B cell (primary cell): ENCODE data around the gene TRABD2B. TPM values are rescaled to one million over a fixed set of nuclear protein-coding genes. Genes with fewer than 3 reads are reported as not detected.

ENCODE experiments used
- ATAC-seq: fragments of 200-7000 bp; cut with Tn5 transposase; one replicate; pipeline ENCODE4 v1.10.0; 2021; ENCODE audit warnings: low read depth, mild to moderate bottlenecking, moderate number of reproducible peaks, moderate library complexity
- CTCF ChIA-PET: fragments of 350-600 bp; sonication (Branson Sonifier 250); formaldehyde crosslinking; loops from one replicate; lab custom pipeline; 2021; ENCODE audit warnings: antibody characterized with exemption, inconsistent platforms; lab: Charles Lee
- POLR2A ChIA-PET: fragments of 350-600 bp; sonication (Branson Sonifier 250); formaldehyde crosslinking; loops from one replicate; lab custom pipeline; 2021; ENCODE audit warnings: antibody characterized with exemption; lab: Charles Lee
- DNase-seq: peaks from one replicate; pipeline ENCODE4 v3.0.0; 2013
- H2AFZ ChIP-seq: 2 replicates; pipeline ENCODE4 v1.6.1; 2012; ENCODE audit warnings: mild to moderate bottlenecking, low read depth, low read length; ENCODE audit not compliant: insufficient read depth, poor library complexity, severe bottlenecking
- H3K27ac ChIP-seq, 2 donors: 1 replicate in 1 of 2; 2 replicates in 1 of 2; pipeline ENCODE4 v1.5.1; 2012 to 2013; ENCODE audit warnings: low read length in 2 of 2, mild to moderate bottlenecking in 2 of 2, moderate library complexity in 1 of 2
- H3K27me3 ChIP-seq, 4 experiments: fragments of 200-600 bp in 1 of 4; sonication (generic) in 1 of 4; replicated peaks in 1 of 4; 1 replicate in 2 of 4; 2 replicates in 2 of 4; pipeline versions ENCODE4 v1.6.1 to v1.7.0; 2013 to 2016; ENCODE audit warnings: low read length in 3 of 4, mild to moderate bottlenecking in 2 of 4, mixed read lengths in 1 of 4, moderate library complexity in 1 of 4; ENCODE audit not compliant: insufficient read depth in 4 of 4, control insufficient read depth in 3 of 4; ENCODE audit errors: control extremely low read depth in 1 of 4
- H3K36me3 ChIP-seq, 2 experiments: replicated peaks in 1 of 2; 1 replicate in 1 of 2; 2 replicates in 1 of 2; pipeline versions ENCODE4 v1.6.1 to v1.7.1; 2013; ENCODE audit warnings: low read length in 1 of 2; ENCODE audit not compliant: insufficient read depth in 2 of 2, control insufficient read depth in 1 of 2; ENCODE audit errors: control extremely low read depth in 1 of 2, extremely low read depth in 1 of 2
- H3K4me1 ChIP-seq, 2 donors: fragments of 200-600 bp in 1 of 2; sonication (generic) in 1 of 2; 1 replicate in 1 of 2; 2 replicates in 1 of 2; pipeline versions ENCODE4 v1.5.1 to v1.6.1; 2013 to 2017; ENCODE audit warnings: low read length in 2 of 2; ENCODE audit not compliant: control insufficient read depth in 2 of 2, insufficient read depth in 2 of 2
- H3K4me2 ChIP-seq: replicated peaks from 2 replicates; pipeline ENCODE3; 2012; ENCODE audit warnings: mild to moderate bottlenecking, low read depth, low read length; ENCODE audit not compliant: poor library complexity, severe bottlenecking
- H3K4me3 ChIP-seq, 5 experiments: fragments of 200-600 bp in 1 of 5; sonication (generic) in 1 of 5; 1 replicate in 3 of 5; 2 replicates in 2 of 5; pipeline versions ENCODE4 v1.5.1 to v1.7.0; 2011 to 2016; ENCODE audit warnings: low read length in 4 of 5, mild to moderate bottlenecking in 4 of 5, low read depth in 2 of 5, control low read depth in 1 of 5, moderate library complexity in 1 of 5; ENCODE audit not compliant: insufficient read depth in 1 of 5; ENCODE audit errors: control extremely low read depth in 1 of 5, extremely low read depth in 1 of 5
- H3K79me2 ChIP-seq: fragments of 200-600 bp; sonication (generic); one replicate; pipeline ENCODE4 v1.6.0; 2016; ENCODE audit warnings: low read length; ENCODE audit not compliant: control insufficient read depth, insufficient read depth
- H3K9ac ChIP-seq: fragments of 200-600 bp; sonication (generic); 2 replicates; pipeline ENCODE4 v1.6.1; 2017; ENCODE audit warnings: mild to moderate bottlenecking, low read length, moderate library complexity
- H3K9me3 ChIP-seq, 3 donors: one replicate each; pipeline versions ENCODE4 v1.6.1 to v1.7.1; 2013; ENCODE audit warnings: low read length in 2 of 3; ENCODE audit not compliant: control insufficient read depth in 2 of 3, insufficient read depth in 1 of 3; ENCODE audit errors: control extremely low read depth in 1 of 3
- H4K20me1 ChIP-seq: 2 replicates; pipeline ENCODE4 v1.6.0; 2012; ENCODE audit warnings: mild to moderate bottlenecking, low read length; ENCODE audit not compliant: insufficient read depth, control insufficient read depth, poor library complexity, severe bottlenecking
- H3K27ac Mint-ChIP-seq: one replicate; pipeline ENCODE4 v1.8.0; 2021; ENCODE audit warnings: mixed read lengths
- H3K27me3 Mint-ChIP-seq: one replicate; pipeline ENCODE4 v1.8.0; 2021; ENCODE audit warnings: mixed read lengths
- H3K4me1 Mint-ChIP-seq: one replicate; pipeline ENCODE4 v1.8.0; 2021; ENCODE audit warnings: mixed read lengths
- H3K4me3 Mint-ChIP-seq: one replicate; pipeline ENCODE4 v1.8.0; 2021; ENCODE audit warnings: mixed read lengths
- H3K9me3 Mint-ChIP-seq: one replicate; pipeline ENCODE4 v1.8.0; 2022; ENCODE audit warnings: mixed read lengths; ENCODE audit not compliant: insufficient read depth
- EZH2 ChIP-seq: IDR thresholded peaks from 2 replicates; pipeline ENCODE4 v1.6.1; 2012; ENCODE audit warnings: borderline replicate concordance, low read depth, mild to moderate bottlenecking, moderate library complexity, low read length; ENCODE audit not compliant: insufficient read depth, poor library complexity, severe bottlenecking
- WGBS: methylation state at CpG from one replicate; pipeline ENCODE4 v1.1.5; 2013; ENCODE audit warnings: missing lambda C conversion rate; ENCODE audit not compliant: insufficient coverage; 5-methylcytosine and 5-hydroxymethylcytosine counted together
- intact Hi-C: fragments of 100-400 bp; cut with micrococcal nuclease; formaldehyde crosslinking; loops from one replicate; pipeline ENCODE4 v1.10.0; 2022
- polyA plus RNA-seq: library from polyadenylated mRNA; depleted of rRNA; stranded (reverse); fragments of >200 nt; gene quantifications from 2 replicates; pipeline ENCODE4 v1.2.3, GENCODE V29; 2012
- total RNA-seq, 2 donors: library from RNA; stranded (reverse); fragments of 120-200 nt in 1 of 2; gene quantifications; 1 replicate in 1 of 2; 2 replicates in 1 of 2; pipeline versions ENCODE4 v1.2.3 to v1.2.4, GENCODE V29; 2013 to 2022
- TF ChIP-seq, protein P1 (sequence below): fragments of 200-600 bp; IDR thresholded peaks from one replicate; pipeline ENCODE4 v1.8.0; 2022; ENCODE audit warnings: antibody characterized with exemption, mild to moderate bottlenecking

TRABD2B gene
- total and polyA plus RNA-seq, 2 donors (not counting 1 experiment from before 2014, with no cell fraction given) = not detected

DNA sequence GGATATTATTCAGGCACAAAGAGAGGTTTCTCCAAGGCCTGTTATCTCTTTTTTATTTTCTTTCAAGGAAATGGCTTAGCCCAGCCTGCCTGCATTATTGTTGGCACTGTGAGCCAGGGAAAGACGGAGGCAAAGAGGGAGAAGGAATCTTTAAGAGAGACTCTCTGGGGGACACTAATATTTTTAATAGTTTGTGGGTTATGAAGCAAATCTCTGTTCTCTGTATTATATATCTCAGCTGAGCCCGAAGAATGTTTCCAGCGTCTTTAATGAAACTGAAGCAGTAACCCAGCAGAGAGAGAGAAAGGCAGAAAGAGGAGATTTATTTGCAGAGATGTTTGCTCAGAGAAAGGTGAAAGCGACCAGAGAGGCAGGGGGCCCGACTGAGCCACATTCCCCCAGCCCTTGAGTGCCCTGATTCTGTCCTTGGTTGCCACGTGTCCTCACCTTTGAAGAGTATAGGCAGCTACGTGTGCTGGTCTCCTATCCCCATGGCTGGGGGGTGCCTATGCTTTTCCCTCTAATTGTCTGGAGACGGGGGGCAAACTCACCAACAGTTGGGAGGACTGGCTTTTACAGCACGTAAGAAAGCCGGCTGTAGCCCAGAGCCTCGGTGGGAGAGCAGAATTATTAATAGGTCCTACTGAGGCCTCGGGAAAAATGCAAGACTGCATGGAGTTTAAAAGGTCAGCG lies 166.4 kb downstream of the TRABD2B start:
- POLR2A ChIA-PET = no interaction called here
- peaks cover 0 to 2% (median 0%) of the 10 kb centered on the region in 4 experiments for H3K27me3 ChIP-seq

GRCh38 chr1:47830021-47830420 lies 167.2 kb downstream of the TRABD2B start:
- Mint-ChIP-seq H3K27me3 (peaks cover 4% of the 10 kb centered on the region), H3K27ac (no peak overlapping the region), H3K9me3 (no peaks in the 10 kb centered on the region), H3K4me3 (no peak overlapping the region), H3K4me1 (no peaks in the 10 kb centered on the region)
- Histone ChIP-seq H3K4me1 (no peaks in the 10 kb centered on the region), H3K9me3 (no peaks in the 10 kb centered on the region), H3K9ac (no peak overlapping the region), H4K20me1 (no peaks in the 10 kb centered on the region), H3K4me2 (no peak overlapping the region), H3K27me3 (peaks cover 0 to 2% (median 0%) of the 10 kb centered on the region in 4 experiments), H3K79me2 (no peaks in the 10 kb centered on the region), H3K4me3 (no peak overlapping the region), H3K36me3 (no peaks in the 10 kb centered on the region), H2AFZ (no peak overlapping the region), H3K27ac (no peak overlapping the region)
- intact Hi-C loops = no loop called here
- ChIA-PET CTCF (no interaction called here), POLR2A (no interaction called here)
- ATAC-seq (no peak), DNase-seq (no peak)
- TF ChIP-seq, protein P1, sequence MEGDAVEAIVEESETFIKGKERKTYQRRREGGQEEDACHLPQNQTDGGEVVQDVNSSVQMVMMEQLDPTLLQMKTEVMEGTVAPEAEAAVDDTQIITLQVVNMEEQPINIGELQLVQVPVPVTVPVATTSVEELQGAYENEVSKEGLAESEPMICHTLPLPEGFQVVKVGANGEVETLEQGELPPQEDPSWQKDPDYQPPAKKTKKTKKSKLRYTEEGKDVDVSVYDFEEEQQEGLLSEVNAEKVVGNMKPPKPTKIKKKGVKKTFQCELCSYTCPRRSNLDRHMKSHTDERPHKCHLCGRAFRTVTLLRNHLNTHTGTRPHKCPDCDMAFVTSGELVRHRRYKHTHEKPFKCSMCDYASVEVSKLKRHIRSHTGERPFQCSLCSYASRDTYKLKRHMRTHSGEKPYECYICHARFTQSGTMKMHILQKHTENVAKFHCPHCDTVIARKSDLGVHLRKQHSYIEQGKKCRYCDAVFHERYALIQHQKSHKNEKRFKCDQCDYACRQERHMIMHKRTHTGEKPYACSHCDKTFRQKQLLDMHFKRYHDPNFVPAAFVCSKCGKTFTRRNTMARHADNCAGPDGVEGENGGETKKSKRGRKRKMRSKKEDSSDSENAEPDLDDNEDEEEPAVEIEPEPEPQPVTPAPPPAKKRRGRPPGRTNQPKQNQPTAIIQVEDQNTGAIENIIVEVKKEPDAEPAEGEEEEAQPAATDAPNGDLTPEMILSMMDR = no peak
- no peak for TF ChIP-seq EZH2
- WGBS = 59% methylated on average over 2 of the region's 4 CpGs

More for the DNA sequence above, 166.4 kb downstream of the TRABD2B start:
- H3K4me1 ChIP-seq = no peaks in the 10 kb centered on the region
- TF ChIP-seq EZH2 = no peak
- TF ChIP-seq, protein P1 = no peak
- H3K27ac ChIP-seq = no peak overlapping the region
- H3K79me2 ChIP-seq = no peaks in the 10 kb centered on the region
- Mint-ChIP-seq H3K9me3 (peaks cover 3% of the 10 kb centered on the region), H3K4me1 (no peaks in the 10 kb centered on the region), H3K27ac (no peak overlapping the region), H3K27me3 (peaks cover 4% of the 10 kb centered on the region), H3K4me3 (no peak overlapping the region)
- ATAC-seq = no peak
- no peaks in the 10 kb centered on the region for H3K36me3 ChIP-seq
- no peaks in the 10 kb centered on the region for H4K20me1 ChIP-seq
- H3K4me2 ChIP-seq = no peak overlapping the region
- H3K4me3 ChIP-seq = no peak overlapping the region
- CTCF ChIA-PET = no interaction called here
- no peak overlapping the region for H3K9ac ChIP-seq
- H3K9me3 ChIP-seq = peaks cover 0 to 2% (median 0%) of the 10 kb centered on the region in 3 donors
- H2AFZ ChIP-seq = no peak overlapping the region
- no peak for DNase-seq
- intact Hi-C loops = no loop called here
- 87% methylated on average over 11 of the region's 13 CpGs for WGBS
